Astrocyte of the cerebellum (primary cell): ENCODE results near the gene GLYR1.

ENCODE experiments used
- DNase-seq: peaks from one replicate; pipeline ENCODE4 v3.0.0-alpha.2; 2011; ENCODE audit warnings: low read depth
- H3K4me3 ChIP-seq: 2 replicates; pipeline ENCODE4 v1.5.1; 2011; ENCODE audit warnings: mild to moderate bottlenecking, low read depth, low read length, moderate library complexity
- in situ Hi-C: cut with HindIII; loops from 2 replicates; pipeline ENCODE4 v1.10.0; 2017; ENCODE audit warnings: low sequenced_read_pairs
- TF ChIP-seq, protein P1 (sequence below): IDR thresholded peaks from 2 replicates; pipeline ENCODE4 v1.5.1; 2012; ENCODE audit warnings: low read length, low read depth, moderate library complexity, mild to moderate bottlenecking; ENCODE audit errors: missing control alignments

Gene GLYR1

GRCh38 chr16:4855371-4855770, 8.3 kb upstream of the GLYR1 start:
- TF ChIP-seq, protein P1, sequence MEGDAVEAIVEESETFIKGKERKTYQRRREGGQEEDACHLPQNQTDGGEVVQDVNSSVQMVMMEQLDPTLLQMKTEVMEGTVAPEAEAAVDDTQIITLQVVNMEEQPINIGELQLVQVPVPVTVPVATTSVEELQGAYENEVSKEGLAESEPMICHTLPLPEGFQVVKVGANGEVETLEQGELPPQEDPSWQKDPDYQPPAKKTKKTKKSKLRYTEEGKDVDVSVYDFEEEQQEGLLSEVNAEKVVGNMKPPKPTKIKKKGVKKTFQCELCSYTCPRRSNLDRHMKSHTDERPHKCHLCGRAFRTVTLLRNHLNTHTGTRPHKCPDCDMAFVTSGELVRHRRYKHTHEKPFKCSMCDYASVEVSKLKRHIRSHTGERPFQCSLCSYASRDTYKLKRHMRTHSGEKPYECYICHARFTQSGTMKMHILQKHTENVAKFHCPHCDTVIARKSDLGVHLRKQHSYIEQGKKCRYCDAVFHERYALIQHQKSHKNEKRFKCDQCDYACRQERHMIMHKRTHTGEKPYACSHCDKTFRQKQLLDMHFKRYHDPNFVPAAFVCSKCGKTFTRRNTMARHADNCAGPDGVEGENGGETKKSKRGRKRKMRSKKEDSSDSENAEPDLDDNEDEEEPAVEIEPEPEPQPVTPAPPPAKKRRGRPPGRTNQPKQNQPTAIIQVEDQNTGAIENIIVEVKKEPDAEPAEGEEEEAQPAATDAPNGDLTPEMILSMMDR: no peak
- no peak overlapping the region for H3K4me3 ChIP-seq
- in situ Hi-C loops: no loop called here
- no peak for DNase-seq

GRCh38 chr16:4852221-4852872, 5.3 kb upstream of the GLYR1 start:
- no peak for DNase-seq
- no peak overlapping the region for H3K4me3 ChIP-seq
- TF ChIP-seq, protein P1: no peak
- in situ Hi-C loops: no loop called here

- TF ChIP-seq, protein P1: no peak
- in situ Hi-C loops: no loop called here
- DNase-seq: no peak
- no peak overlapping the region for H3K4me3 ChIP-seq
These were observed 3.1 kb upstream of the GLYR1 start for GRCh38 chr16:4850211-4850610.

- DNase-seq: peak; percentile 26
- TF ChIP-seq, protein P1: no peak
- H3K4me3 ChIP-seq: peak overlapping the region; percentile 87
- in situ Hi-C loops: no loop called here
These were observed 893 bp upstream of the GLYR1 start for GRCh38 chr16:4847774-4848587.

DNA sequence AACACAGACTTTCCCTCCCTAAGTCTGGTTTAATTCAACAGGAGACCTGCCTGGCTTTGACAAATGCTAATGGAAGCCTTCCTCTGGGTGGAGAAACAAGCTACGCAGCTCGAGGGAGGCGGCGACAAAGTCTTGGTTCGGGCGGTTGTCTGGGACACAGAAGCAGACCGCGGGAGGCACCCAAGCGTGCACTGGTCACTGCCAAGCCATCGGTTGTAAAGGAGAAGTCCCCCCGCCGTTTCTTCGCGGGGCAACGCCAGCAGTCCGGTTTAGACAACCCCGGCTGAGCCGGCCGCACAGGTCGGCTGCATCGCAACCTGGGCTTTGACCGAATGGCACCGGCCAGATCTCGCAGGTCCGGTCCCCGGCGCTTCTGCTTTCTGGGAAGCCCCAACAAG, 586 bp downstream of the GLYR1 start:
- in situ Hi-C loops: no loop called here
- H3K4me3 ChIP-seq: peak overlapping the region; percentile 87
- no peak for DNase-seq
- TF ChIP-seq, protein P1: no peak

- TF ChIP-seq, protein P1: no peak
- DNase-seq: no peak
- no peak overlapping the region for H3K4me3 ChIP-seq
- in situ Hi-C loops: no loop called here
These were observed 6.1 kb downstream of the GLYR1 start for GRCh38 chr16:4840984-4841383.
